Hepatocyte (in vitro differentiated cells): ENCODE results near the gene CELSR1. TPM values are rescaled to one million over a fixed set of nuclear protein-coding genes. Genes with fewer than 3 reads are reported as not detected.

Experiments
- DNase-seq: peaks from one replicate; pipeline ENCODE4 v3.0.0-alpha.2; 2016; ENCODE audit warnings: low spot score
- H2AFZ ChIP-seq: fragments of 200-600 bp; sonication (generic); 2 replicates; pipeline ENCODE4 v1.6.0; 2016; ENCODE audit warnings: antibody characterized with exemption, mild to moderate bottlenecking
- H3K27ac ChIP-seq: fragments of 200-600 bp; sonication (generic); 2 replicates; pipeline ENCODE4 v1.5.1; 2016; ENCODE audit warnings: mild to moderate bottlenecking
- H3K27me3 ChIP-seq: fragments of 200-600 bp; sonication (generic); 2 replicates; pipeline ENCODE4 v1.6.1; 2016
- H3K36me3 ChIP-seq: fragments of 200-600 bp; sonication (generic); replicated peaks from 2 replicates; pipeline ENCODE4 v1.5.1; 2016; ENCODE audit warnings: low read depth; ENCODE audit not compliant: insufficient read depth
- H3K4me1 ChIP-seq: fragments of 200-600 bp; sonication (generic); 2 replicates; pipeline ENCODE4 v1.5.1; 2016; ENCODE audit warnings: mild to moderate bottlenecking, moderate library complexity; ENCODE audit not compliant: insufficient read depth
- H3K4me2 ChIP-seq: fragments of 200-600 bp; sonication (generic); 2 replicates; pipeline ENCODE4 v1.6.0; 2016
- H3K4me3 ChIP-seq: fragments of 200-600 bp; sonication (generic); 2 replicates; pipeline ENCODE4 v1.5.1; 2016; ENCODE audit warnings: mild to moderate bottlenecking
- H3K79me2 ChIP-seq: fragments of 200-600 bp; sonication (generic); 2 replicates; pipeline ENCODE4 v1.6.0; 2017; ENCODE audit warnings: mild to moderate bottlenecking
- H3K9me2 ChIP-seq: fragments of 200-600 bp; sonication (generic); replicated peaks from 2 replicates; pipeline ENCODE4 v1.6.0; 2017; ENCODE audit warnings: mild to moderate bottlenecking; ENCODE audit not compliant: insufficient read depth
- H3K9me3 ChIP-seq: fragments of 200-600 bp; sonication (generic); 2 replicates; pipeline ENCODE4 v1.5.1; 2016; ENCODE audit warnings: low read depth, mild to moderate bottlenecking
- H4K20me1 ChIP-seq: fragments of 200-600 bp; sonication (generic); 2 replicates; pipeline ENCODE4 v1.6.0; 2016; ENCODE audit warnings: mild to moderate bottlenecking; ENCODE audit not compliant: insufficient read depth, poor library complexity, severe bottlenecking
- CTCF ChIP-seq: fragments of 200-600 bp; sonication (generic); IDR thresholded peaks from 2 replicates; pipeline ENCODE4 v1.5.1; 2016; ENCODE audit warnings: antibody characterized with exemption, mild to moderate bottlenecking; ENCODE audit not compliant: poor library complexity
- EZH2 ChIP-seq: fragments of 200-600 bp; sonication (generic); IDR thresholded peaks from 2 replicates; pipeline ENCODE4 v1.6.1; 2016; ENCODE audit warnings: antibody characterized with exemption, mild to moderate bottlenecking, borderline replicate concordance
- EZH2phosphoT487 ChIP-seq: fragments of 200-600 bp; sonication (generic); IDR thresholded peaks from one replicate; pipeline ENCODE4 v1.6.1; 2018; ENCODE audit warnings: antibody characterized with exemption, mild to moderate bottlenecking, low read depth, moderate library complexity; ENCODE audit not compliant: unreplicated experiment, severe bottlenecking
- WGBS: methylation state at CpG from one replicate; pipeline ENCODE4 v1.1.6; 2016; ENCODE audit warnings: low lambda C conversion rate; ENCODE audit errors: missing lambda C conversion rate; 5-methylcytosine and 5-hydroxymethylcytosine counted together
- polyA plus RNA-seq: library from polyadenylated mRNA; unstranded; fragments of >200 nt; fragmentation: Nextera tagmentation; extraction: Ambion mirVana; gene quantifications from 2 replicates; pipeline ENCODE4 v1.2.1, GENCODE V29; 2016
- total RNA-seq: library from RNA; depleted of rRNA; stranded (reverse); fragments of >200 nt; gene quantifications from 2 replicates; pipeline ENCODE4 v1.2.3, GENCODE V29; 2014

Gene CELSR1
- total and polyA plus RNA-seq, 2 experiments from 2014 or later, result 3.0 to 8.7 TPM

DNA sequence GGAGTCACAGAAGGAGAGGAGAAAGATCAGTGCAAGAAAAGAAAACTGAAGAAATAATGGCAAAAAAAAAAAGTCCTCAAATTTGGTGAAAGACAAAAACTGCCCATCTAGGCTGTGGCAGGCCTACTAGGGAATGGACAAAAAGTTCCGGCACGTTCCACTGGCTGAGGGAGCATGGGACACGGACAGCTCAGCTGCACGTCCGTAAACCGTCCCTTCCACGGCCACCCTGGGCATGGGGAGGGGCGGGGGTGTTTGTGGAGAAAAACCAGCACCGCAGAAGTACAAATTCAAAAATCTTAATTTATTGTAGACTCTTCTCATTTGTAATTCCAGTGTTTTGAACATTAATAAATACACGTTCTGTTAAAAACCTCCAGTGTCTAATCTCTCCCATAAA lies 176.5 kb downstream of the CELSR1 start:
- TF ChIP-seq EZH2, result no peak
- TF ChIP-seq EZH2phosphoT487, result no peak
- no peak for TF ChIP-seq CTCF
- no peak overlapping the region for H3K4me2 ChIP-seq
- no peaks in the 10 kb centered on the region for H3K36me3 ChIP-seq
- no peak for DNase-seq
- no peaks in the 10 kb centered on the region for H3K27me3 ChIP-seq
- H3K27ac ChIP-seq, result no peak overlapping the region
- H3K9me2 ChIP-seq, result no peaks in the 10 kb centered on the region
- H2AFZ ChIP-seq, result no peak overlapping the region
- H3K4me1 ChIP-seq, result no peaks in the 10 kb centered on the region
- H3K4me3 ChIP-seq, result no peak overlapping the region
- 96% methylated on average over 10 of the region's 10 CpGs for WGBS
- no peaks in the 10 kb centered on the region for H3K9me3 ChIP-seq
- H3K79me2 ChIP-seq, result no peaks in the 10 kb centered on the region
- H4K20me1 ChIP-seq, result no peaks in the 10 kb centered on the region

DNA sequence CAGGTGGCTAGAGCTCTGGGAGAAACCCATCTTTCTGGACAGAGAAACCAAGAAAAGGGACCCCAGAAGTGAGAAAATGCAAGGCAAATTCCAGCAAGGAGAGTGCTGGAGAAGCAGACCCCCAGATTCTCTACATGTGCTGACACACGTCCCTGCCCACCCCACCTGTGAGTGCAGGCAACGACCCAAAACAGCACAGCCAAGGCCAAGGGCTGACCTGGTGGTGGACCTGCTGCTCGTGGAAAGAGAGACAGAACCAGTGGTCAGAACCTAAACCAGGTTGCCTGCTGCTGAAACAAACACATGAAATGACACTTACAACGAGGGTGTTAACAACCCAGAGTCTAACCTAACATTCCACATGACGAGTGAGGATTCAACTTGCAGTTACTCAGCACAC lies 177.3 kb downstream of the CELSR1 start:
- H3K9me2 ChIP-seq, result no peaks in the 10 kb centered on the region
- H4K20me1 ChIP-seq, result peaks cover 4% of the 10 kb centered on the region
- WGBS, result 91% methylated on average over 5 of the region's 5 CpGs
- no peak overlapping the region for H2AFZ ChIP-seq
- no peaks in the 10 kb centered on the region for H3K36me3 ChIP-seq
- no peaks in the 10 kb centered on the region for H3K27me3 ChIP-seq
- H3K4me2 ChIP-seq, result no peak overlapping the region
- H3K4me1 ChIP-seq, result no peaks in the 10 kb centered on the region
- no peak overlapping the region for H3K27ac ChIP-seq
- H3K79me2 ChIP-seq, result no peaks in the 10 kb centered on the region
- no peaks in the 10 kb centered on the region for H3K9me3 ChIP-seq
- no peak overlapping the region for H3K4me3 ChIP-seq
- no peak for TF ChIP-seq EZH2
- TF ChIP-seq EZH2phosphoT487, result no peak
- TF ChIP-seq CTCF, result no peak
- DNase-seq, result no peak

- H3K4me2 ChIP-seq, result no peak overlapping the region
- H3K79me2 ChIP-seq, result no peaks in the 10 kb centered on the region
- no peak overlapping the region for H2AFZ ChIP-seq
- DNase-seq, result no peak
- H3K4me3 ChIP-seq, result no peak overlapping the region
- no peaks in the 10 kb centered on the region for H3K9me2 ChIP-seq
- 89% methylated on average over 14 of the region's 14 CpGs for WGBS
- no peaks in the 10 kb centered on the region for H3K36me3 ChIP-seq
- no peaks in the 10 kb centered on the region for H3K27me3 ChIP-seq
- no peak for TF ChIP-seq EZH2
- no peak for TF ChIP-seq EZH2phosphoT487
- TF ChIP-seq CTCF, result no peak
- no peak overlapping the region for H3K27ac ChIP-seq
- peaks cover 9% of the 10 kb centered on the region for H4K20me1 ChIP-seq
- H3K9me3 ChIP-seq, result no peaks in the 10 kb centered on the region
- no peaks in the 10 kb centered on the region for H3K4me1 ChIP-seq
Measured at GRCh38 chr22:46359362-46359761, 178.1 kb downstream of the CELSR1 start.

DNA sequence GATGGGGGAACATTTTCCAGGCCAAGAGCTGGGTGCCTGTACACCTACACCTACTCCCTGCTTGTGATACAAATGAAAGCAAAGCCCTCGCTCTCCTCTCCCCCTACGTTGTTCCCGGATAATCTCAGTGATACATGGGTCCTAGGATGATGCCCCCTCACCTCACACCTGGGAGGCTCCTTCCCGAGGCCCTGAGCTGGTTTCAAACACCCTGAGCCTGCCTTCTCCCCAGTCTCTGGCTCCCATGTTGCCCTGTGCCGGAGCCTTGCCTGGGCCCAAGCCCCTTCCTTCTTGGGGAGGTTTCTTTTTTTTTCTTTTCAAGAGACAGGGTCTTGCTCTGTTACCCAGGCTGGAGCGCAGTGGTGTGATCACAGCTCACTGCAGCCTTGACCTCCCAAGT lies 178.7 kb downstream of the CELSR1 start:
- Histone ChIP-seq H3K4me3 (no peak overlapping the region), H3K9me2 (no peaks in the 10 kb centered on the region), H3K9me3 (no peaks in the 10 kb centered on the region), H3K4me2 (no peak overlapping the region), H4K20me1 (peaks cover 9% of the 10 kb centered on the region), H3K27me3 (no peaks in the 10 kb centered on the region), H3K27ac (no peak overlapping the region), H3K79me2 (no peaks in the 10 kb centered on the region), H3K4me1 (no peaks in the 10 kb centered on the region), H2AFZ (no peak overlapping the region), H3K36me3 (no peaks in the 10 kb centered on the region)
- no peak for DNase-seq
- 99% methylated on average over 6 of the region's 6 CpGs for WGBS
- TF ChIP-seq CTCF (no peak), EZH2phosphoT487 (no peak), EZH2 (no peak)
